ENCODE data around the gene SUMF1.

DNA sequence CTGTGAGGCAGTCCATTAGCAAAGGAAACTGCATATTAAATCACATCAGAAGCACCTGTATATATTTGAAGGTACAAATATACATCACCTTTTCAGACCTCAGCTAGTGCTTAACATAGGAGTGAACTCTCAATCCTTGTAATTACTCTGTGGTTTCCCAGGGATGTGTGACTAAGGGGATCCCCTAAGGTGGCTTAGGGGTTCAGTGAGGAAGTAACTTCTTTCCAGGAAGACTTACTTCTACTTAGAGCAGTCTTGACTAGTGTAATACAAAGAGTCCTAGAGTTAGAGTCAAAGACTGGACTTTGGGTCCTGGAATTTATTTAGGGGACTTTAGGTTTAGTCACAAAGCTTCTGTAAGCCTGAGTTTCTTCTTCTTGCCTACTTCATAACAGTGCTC is 8.7 kb upstream of the SUMF1 start:
- TF ChIP-seq POLR2AphosphoS5 (IDR thresholded peaks at IDR 0.05; ENCODE audit: borderline replicate concordance, low read depth, low read length), result no peak
- TF ChIP-seq EZH2 (IDR thresholded peaks at IDR 0.05), result no peak
- no peak for TF ChIP-seq FOXP2 (optimal IDR thresholded peaks at IDR 0.05; ENCODE audit: control extremely low read depth, extremely low read length, insufficient read depth)
